H9 (cell line): Measurements from ENCODE around the gene RHEX. TPM values are rescaled to one million over a fixed set of nuclear protein-coding genes. Genes with fewer than 3 reads are reported as not detected.

ENCODE experiments used
- DNase-seq: peaks from one replicate; pipeline ENCODE4 v3.0.0-alpha.2; 2017
- H2AFZ ChIP-seq: one replicate; pipeline ENCODE4 v1.6.1; 2013; ENCODE audit warnings: mild to moderate bottlenecking, low read length, control low read depth, moderate library complexity
- H2AK5ac ChIP-seq: 2 replicates; pipeline ENCODE4 v1.6.1; 2013; ENCODE audit warnings: low read length, control low read depth, mixed read lengths; ENCODE audit not compliant: insufficient read length
- H2BK120ac ChIP-seq: one replicate; pipeline ENCODE4 v1.6.1; 2013; ENCODE audit warnings: low read depth, mild to moderate bottlenecking, low read length, control low read depth, inconsistent platforms; ENCODE audit not compliant: poor library complexity, severe bottlenecking
- H2BK12ac ChIP-seq: 2 replicates; pipeline ENCODE4 v1.6.1; 2013; ENCODE audit warnings: low read length, control low read depth, mixed read lengths, low read depth; ENCODE audit not compliant: insufficient read length
- H2BK15ac ChIP-seq: 2 replicates; pipeline ENCODE4 v1.6.1; 2013; ENCODE audit warnings: low read depth, low read length, control low read depth
- H2BK20ac ChIP-seq: one replicate; pipeline ENCODE4 v1.6.1; 2013; ENCODE audit warnings: low read depth, mild to moderate bottlenecking, low read length, control low read depth, inconsistent platforms; ENCODE audit not compliant: poor library complexity, severe bottlenecking
- H2BK5ac ChIP-seq: 2 replicates; pipeline ENCODE4 v1.6.1; 2013; ENCODE audit warnings: low read length, control low read depth, mixed read lengths; ENCODE audit not compliant: insufficient read length
- H3K14ac ChIP-seq: 2 replicates; pipeline ENCODE4 v1.6.1; 2013; ENCODE audit warnings: low read length, control low read depth; ENCODE audit not compliant: insufficient read depth
- H3K18ac ChIP-seq: 2 replicates; pipeline ENCODE4 v1.6.1; 2013; ENCODE audit warnings: low read depth, mild to moderate bottlenecking, mixed read lengths, low read length, control low read depth; ENCODE audit not compliant: insufficient read length
- H3K23ac ChIP-seq: 2 replicates; pipeline ENCODE4 v1.6.1; 2013; ENCODE audit warnings: low read length, control low read depth, mixed read lengths, low read depth; ENCODE audit not compliant: insufficient read length
- H3K23me2 ChIP-seq: 2 replicates; pipeline ENCODE4 v1.6.1; 2013; ENCODE audit warnings: low read depth, mild to moderate bottlenecking, mixed read lengths, low read length, control low read depth; ENCODE audit not compliant: insufficient read length, poor library complexity, severe bottlenecking
- H3K27ac ChIP-seq: 2 replicates; pipeline ENCODE4 v1.5.1; 2013; ENCODE audit warnings: low read length, control low read depth, mixed read lengths, low read depth; ENCODE audit not compliant: insufficient read length
- H3K27me3 ChIP-seq: 2 replicates; pipeline ENCODE4 v1.6.1; 2013; ENCODE audit warnings: low read length, control low read depth, inconsistent platforms; ENCODE audit not compliant: insufficient read depth
- H3K4ac ChIP-seq: 2 replicates; pipeline ENCODE4 v1.6.1; 2013; ENCODE audit warnings: low read depth, mild to moderate bottlenecking, control low read depth, inconsistent platforms, low read length, moderate library complexity
- H3K4me1 ChIP-seq: 2 replicates; pipeline ENCODE4 v1.6.1; 2013; ENCODE audit warnings: low read length, control low read depth, inconsistent platforms; ENCODE audit not compliant: insufficient read depth
- H3K4me2 ChIP-seq: 2 replicates; pipeline ENCODE4 v1.6.1; 2013; ENCODE audit warnings: low read length, control low read depth, mixed read lengths; ENCODE audit not compliant: insufficient read length, insufficient read depth
- H3K56ac ChIP-seq: 2 replicates; pipeline ENCODE4 v1.6.1; 2013; ENCODE audit warnings: low read depth, mild to moderate bottlenecking, mixed read lengths, low read length, control low read depth; ENCODE audit not compliant: insufficient read length
- H3K79me1 ChIP-seq: 2 replicates; pipeline ENCODE4 v1.6.1; 2013; ENCODE audit warnings: low read depth, mild to moderate bottlenecking, moderate library complexity, low read length, control low read depth, inconsistent platforms; ENCODE audit not compliant: insufficient read depth, poor library complexity, severe bottlenecking
- H3K79me2 ChIP-seq: 2 replicates; pipeline ENCODE4 v1.6.1; 2013; ENCODE audit warnings: low read length, control low read depth, inconsistent platforms; ENCODE audit not compliant: insufficient read depth
- H3K9ac ChIP-seq: 2 replicates; pipeline ENCODE4 v1.6.1; 2013; ENCODE audit warnings: low read length, control low read depth, mixed read lengths; ENCODE audit not compliant: insufficient read length; ENCODE audit errors: extremely low read depth
- H3K9me3 ChIP-seq: one replicate; pipeline ENCODE4 v1.6.1; 2013; ENCODE audit warnings: low read depth, low read length, inconsistent platforms; ENCODE audit not compliant: control insufficient read depth
- H3T11ph ChIP-seq: one replicate; pipeline ENCODE4 v1.6.1; 2013; ENCODE audit warnings: mild to moderate bottlenecking, low read length, control low read depth, inconsistent platforms
- H4K20me1 ChIP-seq: one replicate; pipeline ENCODE4 v1.6.1; 2013; ENCODE audit not compliant: control insufficient read depth, insufficient read length, insufficient read depth
- H4K5ac ChIP-seq: 2 replicates; pipeline ENCODE4 v1.6.1; 2013; ENCODE audit warnings: low read depth, mild to moderate bottlenecking, mixed read lengths, low read length, control low read depth; ENCODE audit not compliant: insufficient read length
- H4K8ac ChIP-seq: replicated peaks from 2 replicates; pipeline ENCODE4 v1.6.1; 2013; ENCODE audit warnings: low read length, control low read depth, mixed read lengths, low read depth; ENCODE audit not compliant: insufficient read length
- H4K91ac ChIP-seq: 2 replicates; pipeline ENCODE4 v1.6.1; 2013; ENCODE audit warnings: low read depth, mild to moderate bottlenecking, moderate library complexity, mixed read lengths, low read length, control low read depth; ENCODE audit not compliant: insufficient read length
- H3K27ac Mint-ChIP-seq, 3 experiments: 2 replicates in 2 of 3; 3 replicates in 1 of 3; pipeline ENCODE4 v1.8.0; 2020 to 2021; ENCODE audit warnings: mixed read lengths in 3 of 3, mild to moderate bottlenecking in 1 of 3, moderate library complexity in 1 of 3
- H3K27me3 Mint-ChIP-seq: 2 replicates; pipeline ENCODE4 v1.8.0; 2021; ENCODE audit warnings: low read depth, mild to moderate bottlenecking, moderate library complexity, mixed read lengths
- H3K36me3 Mint-ChIP-seq, 3 experiments: 2 replicates in 2 of 3; 3 replicates in 1 of 3; pipeline ENCODE4 v1.8.0; 2020 to 2021; ENCODE audit warnings: low read depth in 3 of 3, mixed read lengths in 3 of 3; ENCODE audit not compliant: insufficient read depth in 1 of 3
- H3K4me1 Mint-ChIP-seq, 2 experiments: 2 replicates each; pipeline ENCODE4 v1.8.0; 2020; ENCODE audit warnings: mixed read lengths in 2 of 2
- H3K4me3 Mint-ChIP-seq, 2 experiments: 2 replicates in 1 of 2; 3 replicates in 1 of 2; pipeline ENCODE4 v1.8.0; 2020 to 2021; ENCODE audit warnings: mild to moderate bottlenecking in 2 of 2, mixed read lengths in 2 of 2, moderate library complexity in 1 of 2
- H3K9me3 Mint-ChIP-seq, 2 experiments: 2 replicates in 1 of 2; 3 replicates in 1 of 2; pipeline ENCODE4 v1.8.0; 2020; ENCODE audit warnings: mild to moderate bottlenecking in 2 of 2, mixed read lengths in 2 of 2, moderate library complexity in 1 of 2
- CTCF ChIP-seq: fragments of 200-600 bp; sonication (generic); conservative IDR thresholded peaks from 3 replicates; pipeline ENCODE4 v1.8.0; 2021; ENCODE audit warnings: antibody characterized with exemption, mild to moderate bottlenecking
- WGBS: extraction: QIAGEN DNeasy Blood & Tissue Kit; methylation state at CpG from one replicate; pipeline ENCODE4 v1.1.7; 2013; ENCODE audit warnings: missing lambda C conversion rate, low lambda C conversion rate, mixed read lengths; ENCODE audit not compliant: insufficient read length; ENCODE audit errors: extremely low coverage; 5-methylcytosine and 5-hydroxymethylcytosine counted together
- total RNA-seq: library from RNA; stranded (reverse); gene quantifications from 2 replicates; pipeline ENCODE4 v1.2.1, GENCODE V29; 2021

Gene RHEX
- total RNA-seq, 1 experiment from 2014 or later, result not detected

- Histone ChIP-seq H3K23ac (no peak overlapping the region), H2BK12ac (no peak overlapping the region), H3K4me2 (no peak overlapping the region), H3K14ac (no peak overlapping the region), H3K79me2 (no peaks in the 10 kb centered on the region), H3K23me2 (peaks cover 14% of the 10 kb centered on the region), H4K8ac (no peak overlapping the region), H2BK120ac (no peak overlapping the region), H3K9me3 (no peaks in the 10 kb centered on the region), H3K18ac (no peak overlapping the region), H2AK5ac (no peak overlapping the region), H4K20me1 (no peaks in the 10 kb centered on the region), H3K4ac (no peak overlapping the region), H2BK20ac (no peak overlapping the region), H3T11ph (no peak overlapping the region), H3K79me1 (no peaks in the 10 kb centered on the region), H2BK15ac (no peak overlapping the region), H3K27me3 (peaks cover 3% of the 10 kb centered on the region; the same call in 1 of the 2 replicates), H2AFZ (no peak overlapping the region), H3K56ac (no peak overlapping the region), H3K27ac (no peak overlapping the region), H4K5ac (no peak overlapping the region), H3K9ac (no peak overlapping the region), H4K91ac (no peak overlapping the region), H2BK5ac (no peak overlapping the region), H3K4me1 (no peaks in the 10 kb centered on the region)
- Mint-ChIP-seq H3K4me3 (no peak overlapping the region), H3K4me1 (peaks cover 12% of the 10 kb centered on the region in 2 experiments), H3K27ac (no peak overlapping the region), H3K27me3 (peaks cover 60% of the 10 kb centered on the region), H3K9me3 (no peaks in the 10 kb centered on the region), H3K36me3 (no peaks in the 10 kb centered on the region; a peak in 2 of 7 replicates)
- no peak for TF ChIP-seq CTCF
- DNase-seq, result no peak
- no CpG with 5 or more reads among the region's 6 CpGs for WGBS
Measured at GRCh38 chr1:206114692-206115640, 62.0 kb downstream of the RHEX start.
